Measurements from ENCODE around the gene F3. TPM values are rescaled to one million over a fixed set of nuclear protein-coding genes. Genes with fewer than 3 reads are reported as not detected.

The F3 gene
- 47.1 TPM for total RNA-seq

GRCh38 chr1:94541246-94542087 is at the start of gene F3:
F3 (minus strand) TSS chr1:94541759; CDS start chr1:94541636, 123 bp downstream.

Other genes with a start within 250 kb of the F3 start
- gene ABCD3, start 123.4 kb downstream of the F3 start, total RNA-seq, result 80.5 TPM

Measured in diencephalon (tissue), 1 donor.